ENCODE measurements around the gene TERB2. TPM values are rescaled to one million over a fixed set of nuclear protein-coding genes. Genes with fewer than 3 reads are reported as not detected.
"Not testable (repeated sequence)": the region's sequence is repeated elsewhere in the genome, so short reads cannot be mapped to it uniquely, and the experiment has no call there.

Gene TERB2
- total RNA-seq, 2 experiments from 2014 or later, result not detected

DNA sequence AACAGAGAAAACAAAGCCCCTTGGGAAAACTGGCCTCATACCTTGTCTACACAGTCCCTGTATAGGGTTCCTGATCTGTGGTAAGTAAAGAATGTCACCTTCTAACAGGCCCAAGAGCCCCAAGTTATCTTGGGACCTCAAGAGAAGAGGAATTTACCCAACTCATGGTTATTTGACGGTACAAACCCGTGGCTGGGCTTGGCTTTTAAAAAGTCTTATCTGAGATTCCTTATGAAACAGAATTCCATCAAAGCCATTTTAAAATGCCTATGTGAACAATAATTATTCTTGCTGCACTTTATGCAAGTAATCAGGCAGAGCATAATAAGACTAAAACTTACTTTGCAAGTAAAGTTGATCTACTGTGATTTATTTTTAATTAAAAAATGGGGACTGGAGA is 52.6 kb downstream of the TERB2 start:
- no peak overlapping the region for H3K27ac ChIP-seq (ENCODE audit: low read depth in 1 of 2, low read length in 2 of 2)
- Mint-ChIP-seq H3K27me3 (peaks cover 17% of the 10 kb centered on the region), H3K36me3 (ENCODE audit: low read depth) (no peaks in the 10 kb centered on the region), H3K27ac (no peak overlapping the region), H3K4me1 (ENCODE audit: low read depth) (no peaks in the 10 kb centered on the region), H3K9me3 (peaks cover 2% of the 10 kb centered on the region), H3K4me3 (no peak overlapping the region)
- intact Hi-C loops (cut with DNase I, micrococcal nuclease), result no loop called here
- DNase-seq (no peak), ATAC-seq (ENCODE audit: poor library complexity) (no peak)
- no peaks in the 10 kb centered on the region for H3K36me3 ChIP-seq (ENCODE audit: insufficient read depth, low read length)
- ChIA-PET POLR2A (no interaction called here), CTCF (no interaction called here)
- no peak overlapping the region for H3K4me3 ChIP-seq (ENCODE audit: low read length)
- H3K4me1 ChIP-seq (ENCODE audit: insufficient read depth, low read length), result no peaks in the 10 kb centered on the region
- TF ChIP-seq, protein P1, sequence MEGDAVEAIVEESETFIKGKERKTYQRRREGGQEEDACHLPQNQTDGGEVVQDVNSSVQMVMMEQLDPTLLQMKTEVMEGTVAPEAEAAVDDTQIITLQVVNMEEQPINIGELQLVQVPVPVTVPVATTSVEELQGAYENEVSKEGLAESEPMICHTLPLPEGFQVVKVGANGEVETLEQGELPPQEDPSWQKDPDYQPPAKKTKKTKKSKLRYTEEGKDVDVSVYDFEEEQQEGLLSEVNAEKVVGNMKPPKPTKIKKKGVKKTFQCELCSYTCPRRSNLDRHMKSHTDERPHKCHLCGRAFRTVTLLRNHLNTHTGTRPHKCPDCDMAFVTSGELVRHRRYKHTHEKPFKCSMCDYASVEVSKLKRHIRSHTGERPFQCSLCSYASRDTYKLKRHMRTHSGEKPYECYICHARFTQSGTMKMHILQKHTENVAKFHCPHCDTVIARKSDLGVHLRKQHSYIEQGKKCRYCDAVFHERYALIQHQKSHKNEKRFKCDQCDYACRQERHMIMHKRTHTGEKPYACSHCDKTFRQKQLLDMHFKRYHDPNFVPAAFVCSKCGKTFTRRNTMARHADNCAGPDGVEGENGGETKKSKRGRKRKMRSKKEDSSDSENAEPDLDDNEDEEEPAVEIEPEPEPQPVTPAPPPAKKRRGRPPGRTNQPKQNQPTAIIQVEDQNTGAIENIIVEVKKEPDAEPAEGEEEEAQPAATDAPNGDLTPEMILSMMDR (IDR thresholded peaks at IDR 0.05), result no peak
- H3K9me3 ChIP-seq (ENCODE audit: control insufficient read depth in 1 of 2, insufficient read depth in 1 of 2, low read length in 2 of 2), result peaks cover 0 to 7% of the 10 kb centered on the region in 2 experiments
- H3K27me3 ChIP-seq (ENCODE audit: control insufficient read depth in 1 of 2, insufficient read depth in 2 of 2, low read length in 2 of 2), result no peaks in the 10 kb centered on the region

DNA sequence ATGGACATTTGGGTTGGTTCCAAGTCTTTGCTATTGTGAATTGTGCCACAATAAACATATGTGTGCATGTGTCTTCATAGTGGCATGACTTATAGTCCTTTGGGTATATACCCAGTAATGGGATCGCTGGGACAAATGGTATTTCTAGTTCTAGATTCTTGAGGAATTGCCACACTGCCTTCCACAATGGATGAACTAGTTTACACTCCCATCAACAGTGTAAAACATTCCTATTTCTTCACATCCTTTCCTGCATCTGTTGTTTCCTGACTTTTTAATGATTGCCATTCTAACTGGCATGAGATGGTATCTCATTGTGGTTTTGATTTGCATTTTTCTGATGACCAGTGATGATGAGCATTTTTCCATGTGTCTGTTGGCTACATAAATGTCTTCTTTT is 58.6 kb downstream of the TERB2 start:
- H3K9me3 Mint-ChIP-seq; H3K9me3 ChIP-seq (ENCODE audit: control insufficient read depth in 1 of 2, insufficient read depth in 1 of 2, low read length in 2 of 2); H3K4me1 Mint-ChIP-seq (ENCODE audit: low read depth); H3K36me3 ChIP-seq (ENCODE audit: insufficient read depth, low read length); H3K27ac Mint-ChIP-seq; H3K4me3 ChIP-seq (ENCODE audit: low read length); DNase-seq; POLR2A ChIA-PET; H3K27ac ChIP-seq (ENCODE audit: low read depth in 1 of 2, low read length in 2 of 2); H3K4me3 Mint-ChIP-seq; intact Hi-C loops (cut with DNase I, micrococcal nuclease); H3K4me1 ChIP-seq (ENCODE audit: insufficient read depth, low read length); H3K27me3 ChIP-seq (ENCODE audit: control insufficient read depth in 1 of 2, insufficient read depth in 2 of 2, low read length in 2 of 2); CTCF ChIA-PET; H3K36me3 Mint-ChIP-seq (ENCODE audit: low read depth); ATAC-seq (ENCODE audit: poor library complexity): not testable (repeated sequence)
- H3K27me3 Mint-ChIP-seq, result peaks cover 44% of the 10 kb centered on the region

DNA sequence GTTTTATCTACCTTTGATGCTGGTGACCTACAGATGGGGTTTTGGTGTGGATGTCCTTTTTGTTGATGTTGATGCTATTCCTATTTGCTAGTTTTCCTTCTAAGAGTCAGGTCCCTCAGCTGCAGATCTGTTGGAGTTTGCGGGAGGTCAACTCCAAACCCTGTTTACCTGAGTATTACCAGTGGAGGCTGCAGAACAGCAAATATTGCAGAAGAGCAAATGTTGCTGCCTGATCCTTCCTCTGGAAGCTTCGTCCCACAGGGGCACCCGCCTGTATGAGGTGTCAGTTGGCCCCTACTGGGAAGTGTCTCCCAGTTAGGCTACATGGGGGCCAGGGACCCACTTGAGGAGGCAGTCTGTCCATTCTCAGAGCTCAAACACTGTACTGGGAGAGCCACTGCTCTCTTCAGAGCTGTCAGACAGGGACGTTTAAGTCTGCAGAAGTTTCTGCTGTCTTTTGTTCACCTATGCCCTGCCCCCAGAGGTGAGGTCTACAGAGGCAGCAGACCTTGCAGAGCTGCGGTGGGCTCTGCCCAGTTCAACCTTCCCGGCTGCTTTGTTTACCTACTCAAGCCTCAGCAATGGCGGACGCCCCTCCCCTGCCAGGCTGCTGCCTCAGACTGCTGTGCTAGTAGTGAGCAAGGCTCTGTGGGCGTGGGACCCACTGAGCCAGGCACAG is 63.9 kb downstream of the TERB2 start:
- H3K36me3 ChIP-seq (ENCODE audit: insufficient read depth, low read length); H3K27me3 ChIP-seq (ENCODE audit: control insufficient read depth in 1 of 2, insufficient read depth in 2 of 2, low read length in 2 of 2); H3K36me3 Mint-ChIP-seq (ENCODE audit: low read depth); H3K9me3 Mint-ChIP-seq; H3K9me3 ChIP-seq (ENCODE audit: control insufficient read depth in 1 of 2, insufficient read depth in 1 of 2, low read length in 2 of 2); H3K27ac ChIP-seq (ENCODE audit: low read depth in 1 of 2, low read length in 2 of 2); DNase-seq; H3K27ac Mint-ChIP-seq; ATAC-seq (ENCODE audit: poor library complexity); H3K4me3 ChIP-seq (ENCODE audit: low read length); H3K4me3 Mint-ChIP-seq; POLR2A ChIA-PET; CTCF ChIA-PET; intact Hi-C loops (cut with DNase I, micrococcal nuclease): not testable (repeated sequence)
- H3K4me1 Mint-ChIP-seq (ENCODE audit: low read depth), result peaks cover 22% of the 10 kb centered on the region
- H3K4me1 ChIP-seq (ENCODE audit: insufficient read depth, low read length), result peaks cover 18% of the 10 kb centered on the region
- peaks cover 36% of the 10 kb centered on the region for H3K27me3 Mint-ChIP-seq

DNA sequence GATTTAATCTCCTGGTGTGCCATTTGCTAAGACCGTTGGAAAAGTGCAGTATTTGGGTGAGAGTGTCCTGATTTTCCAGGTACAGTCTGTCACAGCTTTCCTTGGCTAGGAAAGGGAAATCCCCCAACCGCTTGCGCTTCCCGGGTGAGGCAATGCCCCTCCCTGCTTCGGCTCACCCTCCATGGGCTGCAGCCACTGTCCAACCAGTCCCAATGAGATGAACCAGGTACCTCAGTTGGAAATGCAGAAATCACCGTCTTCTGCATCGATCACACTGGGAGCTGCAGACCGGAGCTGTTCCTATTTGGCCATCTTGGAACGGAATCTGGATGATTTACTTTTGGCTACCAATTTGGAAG is 64.4 kb downstream of the TERB2 start:
- ATAC-seq (ENCODE audit: poor library complexity); H3K27ac ChIP-seq (ENCODE audit: low read depth in 1 of 2, low read length in 2 of 2); H3K9me3 ChIP-seq (ENCODE audit: control insufficient read depth in 1 of 2, insufficient read depth in 1 of 2, low read length in 2 of 2); H3K27ac Mint-ChIP-seq; H3K4me3 ChIP-seq (ENCODE audit: low read length); POLR2A ChIA-PET; DNase-seq; intact Hi-C loops (cut with DNase I, micrococcal nuclease); H3K36me3 Mint-ChIP-seq (ENCODE audit: low read depth); H3K27me3 ChIP-seq (ENCODE audit: control insufficient read depth in 1 of 2, insufficient read depth in 2 of 2, low read length in 2 of 2); H3K36me3 ChIP-seq (ENCODE audit: insufficient read depth, low read length); H3K9me3 Mint-ChIP-seq: not testable (repeated sequence)
- Mint-ChIP-seq H3K4me1 (ENCODE audit: low read depth) (peaks cover 22% of the 10 kb centered on the region), H3K27me3 (peaks cover 36% of the 10 kb centered on the region), H3K4me3 (peak overlapping the region; percentile 87)
- peaks cover 18% of the 10 kb centered on the region for H3K4me1 ChIP-seq (ENCODE audit: insufficient read depth, low read length)
- CTCF ChIA-PET, result interaction anchor here (0.6 kb wide), 1 partner anchor 450 kb away, joined by 3 read pairs; no protein-coding TSS in a partner anchor

All from CD4-positive, alpha-beta T cell (primary cell).